Uterus (tissue), 2 donors: ENCODE results near the gene CPM.

Experiments
- CTCF ChIP-seq, 4 experiments: fragments of 200-600 bp in 2 of 4; fragments of 450-650 bp in 2 of 4; sonication (generic) in 2 of 4; IDR thresholded peaks; one replicate each; pipeline ENCODE4 v1.5.1; 2016 to 2019; ENCODE audit warnings: antibody characterized with exemption in 4 of 4, mild to moderate bottlenecking in 2 of 4, moderate library complexity in 1 of 4
- POLR2A ChIP-seq, 2 donors: fragments of 450-650 bp; IDR thresholded peaks; one replicate each; pipeline ENCODE4 v1.6.1; 2016; ENCODE audit warnings: antibody characterized with exemption in 2 of 2, mild to moderate bottlenecking in 1 of 2, moderate library complexity in 1 of 2

- no peak for TF ChIP-seq CTCF (IDR thresholded peaks at IDR 0.05)
- TF ChIP-seq POLR2A (IDR thresholded peaks at IDR 0.05): no peak
Observed at GRCh38 chr12:68951652-68952051, 18.7 kb upstream of the CPM start.
